ENCODE data around the gene UBR3.

GRCh38 chr2:170095380-170095779 is 268.1 kb downstream of the UBR3 start:
- TF ChIP-seq CEBPB (IDR thresholded peaks at IDR 0.05), result no peak
- no peak for TF ChIP-seq REST (IDR thresholded peaks at IDR 0.05)
- TF ChIP-seq CTCF (IDR thresholded peaks at IDR 0.05), result no peak
